ENCODE measurements around the gene CHKA.

CHKA gene

DNA sequence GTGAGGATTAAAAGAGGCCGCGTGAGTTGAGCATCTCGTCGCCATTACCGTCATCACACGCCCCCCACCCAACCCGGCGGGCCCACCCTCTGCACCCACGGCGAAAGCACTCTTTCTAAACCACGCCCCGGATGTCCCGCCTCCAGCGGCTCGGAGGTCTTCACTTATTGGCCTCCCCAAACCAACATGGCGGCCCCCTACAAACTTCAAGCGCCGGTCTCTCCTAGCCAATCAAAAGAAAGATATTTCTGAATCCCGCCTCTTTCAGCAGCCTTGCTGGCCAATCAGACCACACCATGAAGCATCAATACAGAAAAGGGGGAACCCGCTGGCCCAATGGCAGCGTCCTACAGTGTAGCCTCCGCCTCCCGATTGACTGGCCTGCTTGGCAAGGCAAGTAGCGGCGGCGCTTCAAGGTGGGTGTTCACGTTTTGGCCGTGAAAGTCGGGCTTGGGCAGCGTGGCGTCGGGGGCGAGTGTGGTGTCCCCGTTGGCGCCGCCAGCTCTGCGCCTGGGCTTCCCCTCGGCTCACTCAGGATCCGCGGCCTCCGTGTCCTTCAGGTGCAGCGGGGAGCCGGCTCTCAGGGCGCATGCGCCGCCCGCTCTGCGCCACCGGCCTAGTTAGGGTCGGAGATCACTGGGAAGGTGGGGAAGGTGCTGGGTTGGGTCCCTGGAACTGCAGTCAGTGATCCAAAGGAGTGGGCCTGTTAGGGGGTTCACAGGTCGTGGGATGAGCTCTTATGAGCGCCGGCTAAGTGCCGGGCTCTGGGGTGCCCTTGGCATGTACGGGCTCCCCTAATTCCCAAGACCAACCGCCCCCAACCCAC, 90.7 kb downstream of the CHKA start, which contains the start of gene NDUFS8:
NDUFS8 (plus strand) TSS at position 364 of the 826 bp plus-strand sequence. CDS start 1,471 bp downstream, outside the sequence.
- DNase-seq: peak; percentile 99

DNA sequence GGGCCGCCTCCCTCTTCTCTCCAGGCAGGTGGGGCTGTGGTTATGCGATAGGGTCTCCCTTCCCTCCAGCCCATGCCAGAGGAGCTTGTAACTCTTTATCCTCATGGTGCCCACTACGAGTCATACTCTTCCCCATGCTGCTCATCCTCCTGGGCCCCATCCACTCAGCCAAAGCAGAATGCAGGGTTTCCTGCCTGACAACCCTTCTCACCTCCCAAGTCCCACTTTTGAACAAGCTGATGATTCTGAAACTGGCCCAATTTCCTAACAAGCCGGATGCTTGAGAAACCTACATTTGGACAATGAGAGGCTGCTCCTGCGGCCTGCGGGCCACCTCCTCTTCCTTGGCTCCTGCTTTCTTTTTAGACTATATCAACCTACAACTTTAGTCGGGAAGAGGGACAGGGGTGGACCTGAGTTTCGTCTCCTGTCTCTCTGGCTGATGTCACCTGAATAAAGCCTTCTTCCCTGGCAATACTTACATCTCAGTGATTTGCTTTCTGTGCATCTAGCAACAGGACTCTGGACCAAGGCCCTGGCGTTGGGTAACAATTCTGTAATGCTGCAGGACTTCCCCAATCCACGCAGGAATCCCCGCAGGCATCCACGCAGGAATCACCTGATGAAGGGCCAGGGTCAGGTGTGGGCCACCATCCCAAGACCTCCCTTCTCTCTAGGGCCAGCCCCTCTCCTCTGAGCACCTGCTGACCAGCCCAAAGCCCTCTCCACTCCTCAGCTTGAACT, 92.2 kb downstream of the CHKA start:
- no peak for DNase-seq

DNA sequence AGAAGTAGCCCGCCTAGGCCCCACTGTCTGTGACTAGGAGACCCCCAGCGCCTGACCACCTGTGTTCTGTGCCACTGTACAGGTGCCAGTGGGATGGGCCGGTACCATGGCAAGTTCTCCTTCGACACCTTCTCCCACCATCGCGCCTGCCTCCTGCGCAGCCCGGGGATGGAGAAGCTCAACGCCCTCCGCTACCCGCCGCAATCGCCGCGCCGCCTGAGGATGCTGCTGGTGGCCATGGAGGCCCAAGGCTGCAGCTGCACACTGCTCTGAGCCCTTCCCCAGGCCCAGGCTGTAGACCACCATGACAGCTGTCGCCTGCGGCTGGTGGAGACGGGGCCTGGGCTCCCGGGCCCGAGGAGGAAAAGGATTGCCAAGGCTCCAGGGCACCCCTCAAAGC, 93.5 kb downstream of the CHKA start:
- no peak for DNase-seq

DNA sequence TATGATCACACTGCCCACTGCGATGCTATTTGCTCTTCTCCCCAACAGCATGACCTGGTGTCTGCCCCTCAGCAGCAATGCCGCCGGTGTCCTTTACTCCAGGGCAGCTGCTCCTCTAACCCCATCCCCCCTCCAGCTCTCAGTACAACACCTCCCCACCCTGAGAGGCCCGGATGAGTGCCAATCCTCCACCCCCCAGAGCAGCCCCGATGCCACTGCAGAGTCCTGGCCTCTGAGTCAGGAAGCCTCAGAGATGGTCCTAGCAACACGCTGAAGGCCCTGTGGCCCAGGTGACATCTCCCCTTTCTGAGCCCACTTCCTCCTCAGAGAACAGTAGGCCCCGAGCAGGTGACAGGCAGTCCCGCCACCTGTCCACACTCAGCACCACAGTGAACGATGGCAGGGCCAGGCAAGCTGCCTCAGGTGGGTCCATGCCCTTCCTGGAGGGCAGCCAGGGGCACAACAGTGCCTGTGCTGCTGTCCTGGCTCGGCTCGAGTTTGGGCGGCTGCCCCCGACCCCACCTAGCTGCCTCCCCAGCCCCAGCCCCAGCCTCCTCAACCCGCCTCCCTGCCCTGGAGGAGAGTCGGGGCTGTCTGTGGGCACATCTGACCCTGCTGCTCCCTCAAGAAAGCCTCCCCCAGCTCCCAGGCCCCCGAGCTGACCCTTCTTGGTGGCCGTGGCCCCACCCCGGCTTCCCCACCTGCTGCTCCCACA, 94.6 kb downstream of the CHKA start:
- DNase-seq: no peak

DNA sequence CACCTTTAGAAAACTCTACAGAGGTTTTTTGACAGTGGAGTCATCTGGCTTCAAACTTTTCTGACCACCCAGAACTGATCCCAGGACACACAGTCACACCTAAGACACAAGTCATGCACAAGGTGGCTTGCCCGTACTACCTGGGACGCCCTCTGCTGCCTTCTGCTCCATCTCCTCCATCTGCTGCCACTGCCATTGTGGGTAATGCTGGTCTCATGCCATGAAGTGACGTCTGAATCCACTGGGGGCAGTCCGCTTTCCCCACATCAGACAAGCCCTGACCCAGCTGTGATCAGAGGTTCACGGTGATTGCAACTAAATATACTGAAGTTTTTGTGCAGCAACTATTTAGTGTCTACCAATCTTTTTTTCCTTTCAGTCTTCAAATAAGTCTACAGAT, 96.1 kb downstream of the CHKA start:
- DNase-seq: no peak

DNA sequence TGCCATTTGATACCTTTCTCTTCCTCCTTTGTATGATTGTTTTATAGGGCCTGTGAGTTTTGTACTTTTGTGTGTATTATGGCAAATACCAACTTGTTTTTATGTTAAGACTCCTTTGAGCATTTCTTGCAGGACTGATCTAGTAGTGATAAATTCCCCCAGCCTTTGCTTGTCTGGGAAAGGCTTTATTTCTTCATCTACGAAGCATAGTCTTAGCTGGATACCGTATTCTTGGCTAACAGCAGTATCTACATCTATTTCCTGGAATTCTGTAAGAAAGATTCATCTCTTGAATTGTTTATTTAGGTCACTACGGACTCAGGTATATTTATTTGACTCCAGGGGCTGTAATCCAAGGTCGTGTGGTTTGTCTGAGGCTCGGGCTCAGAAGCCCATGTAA, 96.7 kb downstream of the CHKA start:
- DNase-seq: no peak

DNA sequence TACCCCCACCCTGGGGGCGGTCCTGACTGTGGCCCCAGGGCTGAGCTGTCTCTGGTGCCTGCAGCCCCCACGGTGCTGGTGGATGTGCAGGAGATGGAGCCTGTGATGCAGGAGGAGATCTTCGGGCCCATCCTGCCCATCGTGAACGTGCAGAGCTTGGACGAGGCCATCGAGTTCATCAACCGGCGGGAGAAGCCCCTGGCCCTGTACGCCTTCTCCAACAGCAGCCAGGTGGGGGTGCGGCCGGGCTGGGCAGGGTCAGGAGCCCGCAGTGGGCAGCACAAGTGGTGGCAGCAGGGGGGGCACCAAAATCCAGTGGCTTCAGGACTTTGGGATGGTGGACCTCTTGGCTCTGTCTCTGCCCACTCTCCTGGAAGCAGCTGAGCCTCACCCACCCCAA, 98.7 kb downstream of the CHKA start:
- no peak for DNase-seq

DNA sequence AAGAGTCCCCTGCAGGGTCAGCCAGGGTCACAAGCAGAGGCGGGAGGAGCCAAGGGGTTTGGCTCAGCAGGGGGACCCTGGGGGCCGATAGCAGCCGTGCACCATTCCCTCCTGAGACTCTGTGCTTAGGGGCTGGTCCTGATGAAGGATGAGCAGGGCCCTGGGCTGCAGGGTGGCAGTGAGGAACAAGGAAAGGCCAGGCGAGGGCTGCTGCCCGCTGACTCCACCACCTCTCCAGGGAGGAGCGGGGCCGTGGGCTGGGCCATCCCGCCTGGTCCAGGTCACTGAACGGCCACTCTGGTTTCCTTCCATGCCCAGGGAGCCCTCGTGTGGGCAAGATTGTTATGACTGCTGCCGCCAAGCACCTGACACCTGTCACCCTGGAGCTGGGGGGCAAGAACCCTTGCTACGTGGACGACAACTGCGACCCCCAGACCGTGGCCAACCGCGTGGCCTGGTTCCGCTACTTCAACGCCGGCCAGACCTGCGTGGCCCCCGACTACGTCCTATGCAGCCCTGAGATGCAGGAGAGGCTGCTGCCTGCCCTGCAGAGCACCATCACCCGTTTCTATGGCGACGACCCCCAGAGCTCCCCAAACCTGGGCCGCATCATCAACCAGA, 99.9 kb downstream of the CHKA start:
- no peak for DNase-seq

DNA sequence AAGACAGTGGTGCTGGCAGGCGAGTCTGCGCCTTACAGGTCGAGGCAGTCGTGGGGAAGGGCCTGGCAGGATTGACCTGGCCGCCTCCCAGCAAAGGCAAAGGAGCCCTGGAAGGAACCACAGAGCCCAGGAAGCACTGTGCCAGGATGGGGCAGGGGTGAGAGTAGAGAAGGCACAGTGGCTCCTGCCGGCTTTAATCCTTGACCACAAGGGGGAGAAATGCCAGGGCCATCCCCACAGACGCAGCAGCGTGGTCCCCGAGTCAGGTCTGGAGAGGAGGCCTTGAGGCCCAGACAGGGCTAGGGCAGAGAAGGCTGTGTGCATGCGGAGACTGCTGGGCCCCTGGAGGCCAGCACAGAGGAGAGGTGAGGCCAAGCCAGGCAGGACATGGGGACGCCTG, 100.6 kb downstream of the CHKA start:
- no peak for DNase-seq

DNA sequence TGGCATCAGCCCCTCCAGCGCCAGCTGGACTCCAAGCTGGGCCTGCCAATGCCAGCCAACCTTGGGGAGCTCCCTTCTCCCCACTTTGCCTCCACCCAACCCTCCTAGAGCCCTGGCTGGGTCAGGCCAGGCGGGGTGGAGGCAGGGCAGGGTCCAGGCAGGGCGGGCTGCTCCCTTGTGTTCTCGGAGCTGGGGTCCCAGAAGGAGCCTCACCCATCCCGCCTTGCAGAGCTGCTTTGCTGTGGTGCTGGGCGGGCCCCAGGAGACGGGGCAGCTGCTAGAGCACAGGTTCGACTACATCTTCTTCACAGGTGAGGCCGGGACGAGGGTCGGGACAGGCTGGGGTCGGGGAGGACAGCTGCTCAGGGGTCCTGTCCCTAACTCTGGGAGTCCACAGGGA, 101.7 kb downstream of the CHKA start:
- DNase-seq: no peak

DNA sequence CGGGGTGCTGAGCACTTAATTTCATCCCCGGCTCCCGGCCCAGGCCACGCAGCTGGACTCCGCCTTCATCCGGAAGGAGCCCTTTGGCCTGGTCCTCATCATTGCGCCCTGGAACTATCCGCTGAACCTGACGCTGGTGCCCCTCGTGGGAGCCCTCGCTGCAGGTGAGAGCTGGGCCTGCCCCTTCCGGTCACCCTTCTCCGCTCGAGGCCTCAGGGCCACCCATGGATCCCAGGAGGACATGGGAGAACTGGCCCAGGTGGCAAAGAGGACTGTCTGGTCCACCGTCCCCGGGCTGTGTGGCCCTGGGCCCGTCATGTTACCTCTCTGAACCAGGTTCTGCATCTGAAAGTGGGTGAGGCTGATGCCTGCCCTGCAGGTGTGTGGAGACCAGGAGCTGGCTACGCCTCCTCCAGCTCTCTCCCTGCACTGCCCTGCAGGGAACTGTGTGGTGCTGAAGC, 102.4 kb downstream of the CHKA start:
- DNase-seq: no peak

DNA sequence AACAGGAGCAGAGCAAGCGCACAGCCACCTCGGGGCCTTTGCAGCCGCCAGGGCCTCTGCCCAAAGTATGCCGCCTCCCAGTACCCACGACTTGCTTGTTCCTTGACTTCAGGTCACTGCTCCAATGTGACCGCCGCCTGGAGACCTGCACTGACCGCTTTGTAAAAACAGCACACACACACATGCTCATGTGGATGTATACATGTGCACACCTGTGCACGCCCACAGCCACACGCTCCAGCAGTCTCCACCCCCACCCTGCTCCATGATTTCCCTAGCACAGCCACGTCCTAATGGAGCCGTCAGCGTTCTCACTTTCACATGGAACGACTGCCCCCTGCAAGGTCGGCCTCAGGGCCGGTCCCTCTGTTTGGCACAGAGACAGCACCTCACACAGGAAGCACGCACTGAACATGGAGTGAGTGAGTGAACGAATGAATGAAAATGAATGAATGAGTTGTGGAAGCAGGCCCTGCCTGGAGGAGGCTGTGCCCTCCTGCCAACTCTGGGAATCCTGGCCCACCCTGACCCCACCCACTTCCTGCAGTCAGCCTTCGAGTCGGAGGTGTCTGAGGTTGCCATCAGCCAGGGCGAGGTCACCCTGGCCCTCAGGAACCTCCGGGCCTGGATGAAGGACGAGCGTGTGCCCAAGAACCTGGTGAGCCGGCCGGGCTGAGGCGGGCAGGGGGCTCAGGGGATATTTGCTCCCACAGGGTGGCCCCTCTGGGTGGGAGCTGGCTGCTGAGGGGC, 103.0 kb downstream of the CHKA start:
- DNase-seq: no peak

DNA sequence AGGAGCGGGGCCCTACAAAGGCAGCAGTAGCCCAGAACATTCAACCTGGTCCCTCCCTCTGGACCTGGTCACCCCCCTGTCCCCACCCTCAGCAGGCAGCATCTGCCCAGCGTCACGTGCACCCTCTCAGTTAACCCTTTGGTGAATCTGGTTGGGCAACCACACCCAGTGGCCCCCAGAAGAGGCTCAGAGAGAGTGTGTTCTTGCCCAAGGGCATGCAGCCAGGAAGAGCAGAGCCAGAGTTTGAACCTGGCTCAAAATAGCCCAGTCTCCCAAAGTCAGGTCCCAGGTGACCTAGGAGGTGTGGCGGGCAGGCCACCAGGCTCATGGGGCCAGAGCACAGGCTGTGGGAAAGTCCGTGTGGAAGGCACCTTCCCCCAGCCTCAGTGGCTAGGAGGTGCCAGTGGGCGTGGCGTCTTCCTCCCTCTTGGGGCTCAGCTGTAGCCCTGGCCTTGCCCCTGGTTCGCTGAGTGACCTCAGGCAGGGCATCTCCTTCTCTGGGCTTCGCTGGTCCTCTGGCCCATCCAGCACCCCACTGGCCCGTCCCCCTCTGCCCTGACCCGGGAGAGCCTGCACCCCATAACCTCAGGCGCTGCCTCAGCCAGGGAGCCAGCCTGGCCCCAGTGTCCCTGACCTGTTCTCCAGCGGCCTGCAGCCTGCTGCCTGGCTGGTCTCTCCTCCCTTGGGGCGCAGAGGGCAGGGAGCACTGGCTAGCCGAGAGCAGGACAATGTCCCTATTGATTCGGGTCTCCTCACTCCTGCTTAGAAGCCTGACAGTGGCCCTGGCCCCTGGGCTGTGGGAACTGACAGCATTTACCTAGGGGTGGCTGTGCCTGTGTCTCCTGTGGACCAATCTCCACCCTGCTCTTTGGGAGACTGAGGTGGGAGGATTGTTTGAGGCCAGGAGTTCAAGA, 104.0 kb downstream of the CHKA start:
- no peak for DNase-seq

DNA sequence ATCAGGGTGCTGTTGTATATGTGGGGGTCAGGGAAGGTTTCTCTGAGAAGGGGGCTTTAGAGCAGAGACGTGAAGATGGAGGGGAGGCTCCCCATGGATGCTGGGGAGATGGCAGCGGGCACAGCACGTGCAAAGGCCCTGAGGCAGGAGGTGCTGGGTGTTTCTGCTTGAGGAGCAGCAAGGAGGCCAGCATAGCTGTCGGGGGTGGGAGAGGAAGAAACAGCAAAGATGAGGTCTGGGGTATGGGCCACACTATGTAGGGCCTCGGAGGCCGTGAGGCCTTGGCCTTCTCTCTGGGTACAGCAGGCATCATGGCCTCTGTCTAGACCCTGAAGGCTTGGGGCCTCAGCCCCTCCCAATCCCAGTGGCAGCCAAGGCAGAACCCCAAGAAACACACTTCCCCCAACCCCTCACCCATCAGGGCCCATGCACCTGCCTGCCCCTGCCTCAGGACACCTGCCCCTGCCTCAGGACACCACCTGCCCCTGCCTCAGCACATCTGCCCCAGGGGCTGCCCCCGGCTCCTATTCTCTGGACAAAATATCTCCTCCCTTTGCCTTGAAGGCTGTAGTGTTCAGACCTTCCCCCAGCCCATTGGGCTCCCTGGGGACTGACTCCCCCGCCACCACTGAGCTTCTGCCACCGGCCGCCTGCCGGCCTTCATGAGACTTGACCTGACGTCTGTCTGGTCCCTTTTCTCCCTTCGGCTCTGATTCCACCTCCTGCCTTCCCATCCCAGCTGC, 104.9 kb downstream of the CHKA start:
- DNase-seq: no peak

DNA sequence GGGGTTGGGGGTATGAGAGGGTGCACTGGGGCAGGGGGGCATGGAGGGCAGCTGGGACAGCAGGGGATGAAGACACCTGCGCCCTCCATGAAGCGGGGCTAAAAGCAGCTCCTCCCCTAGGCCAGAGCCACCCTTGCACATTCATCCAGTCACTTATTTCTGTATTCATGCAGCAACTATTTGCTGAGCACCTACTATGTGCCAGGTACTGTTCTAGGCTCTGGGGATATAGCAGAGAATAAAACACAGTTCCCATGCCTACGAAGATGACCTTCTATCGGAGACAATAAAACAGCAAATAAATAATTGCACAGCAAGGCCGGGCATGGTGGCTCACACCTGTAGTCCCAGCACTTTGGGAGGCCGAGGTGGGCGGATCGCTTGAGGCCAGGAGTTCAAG, 105.7 kb downstream of the CHKA start:
- DNase-seq: no peak

DNA sequence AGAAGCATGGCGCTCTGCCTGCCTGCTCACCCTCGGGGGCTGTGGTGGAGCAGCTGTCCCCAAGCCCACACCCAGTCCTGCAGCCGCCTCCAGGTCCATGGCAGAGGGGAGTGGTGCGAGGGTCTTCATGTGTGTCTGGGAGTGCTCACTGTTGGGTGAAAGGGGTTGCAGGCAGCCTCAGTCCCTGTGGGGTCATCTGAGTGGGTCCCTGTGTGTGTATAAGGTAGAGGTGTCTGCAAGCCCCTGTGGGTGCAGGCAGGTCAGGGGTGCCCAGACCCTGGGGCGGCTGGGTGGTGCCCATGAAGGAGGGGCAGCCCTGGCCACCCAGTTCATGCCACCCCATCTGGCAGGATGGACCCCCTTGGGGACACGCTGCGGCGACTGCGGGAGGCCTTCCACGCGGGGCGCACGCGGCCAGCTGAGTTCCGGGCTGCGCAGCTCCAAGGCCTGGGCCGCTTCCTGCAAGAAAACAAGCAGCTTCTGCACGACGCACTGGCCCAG, 106.2 kb downstream of the CHKA start:
- no peak for DNase-seq

DNA sequence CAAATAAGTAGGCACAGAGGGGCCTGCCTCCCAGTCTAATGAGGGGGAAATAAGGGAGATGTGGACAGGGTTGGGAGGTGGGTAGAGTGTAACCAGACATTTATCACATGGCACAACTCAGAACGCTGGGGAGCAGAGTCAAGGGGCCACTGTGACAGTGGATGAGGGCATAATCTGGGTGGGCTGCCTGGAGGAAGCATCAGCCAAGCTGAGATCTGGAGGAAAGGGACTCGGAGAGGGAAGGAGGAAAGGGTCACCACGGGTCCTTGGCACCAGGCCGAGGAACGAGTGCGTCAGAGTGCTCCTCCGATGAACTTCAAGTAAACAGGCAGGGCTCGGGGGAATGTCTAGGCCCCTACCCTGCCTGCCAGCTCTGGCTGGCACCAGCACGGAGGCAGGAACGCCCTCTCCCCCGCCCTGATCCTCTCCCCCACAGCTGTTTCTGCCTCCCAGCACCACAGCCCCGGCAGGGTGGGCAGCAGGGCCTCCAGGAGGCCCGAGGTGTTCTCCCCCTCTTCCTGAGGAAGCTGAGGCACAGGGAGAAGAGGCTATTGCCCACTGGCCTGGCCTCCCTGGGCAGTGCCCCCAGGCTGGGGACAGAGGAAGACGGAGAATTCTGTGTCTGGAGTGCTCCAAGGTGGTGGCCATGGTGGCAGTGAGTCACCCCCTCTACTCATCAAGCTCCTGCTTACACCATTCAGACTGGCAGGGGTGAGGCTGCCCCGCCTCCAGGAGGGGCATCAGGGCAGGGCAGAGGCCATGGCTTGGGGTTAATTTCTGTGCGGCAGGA, 106.8 kb downstream of the CHKA start:
- DNase-seq: no peak

DNA sequence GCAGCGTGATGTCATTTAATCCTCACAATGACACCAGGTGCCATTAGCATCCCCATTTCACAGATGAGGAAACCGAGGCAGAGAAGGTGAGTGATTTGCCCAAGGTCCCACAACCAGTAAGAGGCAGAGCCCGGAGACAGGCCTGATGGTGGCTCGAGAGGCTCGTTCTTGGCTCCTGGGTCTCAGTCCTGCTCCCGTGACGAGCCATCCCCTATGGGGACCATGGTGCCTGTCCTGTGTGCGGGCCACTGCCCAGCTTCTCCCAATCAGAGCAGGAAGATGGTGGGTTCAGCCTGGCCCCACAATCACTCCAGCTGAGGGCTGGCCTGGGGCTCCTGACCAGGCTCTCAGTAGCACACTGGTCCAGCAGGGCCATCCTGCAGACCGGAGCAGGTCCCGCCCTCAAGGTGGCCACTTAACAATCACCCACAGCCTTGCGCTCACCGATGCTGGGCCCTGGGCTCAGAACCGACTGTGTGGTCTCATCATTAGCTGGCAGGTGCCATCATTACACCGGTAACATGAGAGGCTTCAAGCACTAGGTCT, 107.5 kb downstream of the CHKA start:
- no peak for DNase-seq
